Measurements from ENCODE around the gene CARS1. TPM values are rescaled to one million over a fixed set of nuclear protein-coding genes. Genes with fewer than 3 reads are reported as not detected.

CARS1 gene
- total RNA-seq, 1 donor from 2014 or later = 63.1 TPM

DNA sequence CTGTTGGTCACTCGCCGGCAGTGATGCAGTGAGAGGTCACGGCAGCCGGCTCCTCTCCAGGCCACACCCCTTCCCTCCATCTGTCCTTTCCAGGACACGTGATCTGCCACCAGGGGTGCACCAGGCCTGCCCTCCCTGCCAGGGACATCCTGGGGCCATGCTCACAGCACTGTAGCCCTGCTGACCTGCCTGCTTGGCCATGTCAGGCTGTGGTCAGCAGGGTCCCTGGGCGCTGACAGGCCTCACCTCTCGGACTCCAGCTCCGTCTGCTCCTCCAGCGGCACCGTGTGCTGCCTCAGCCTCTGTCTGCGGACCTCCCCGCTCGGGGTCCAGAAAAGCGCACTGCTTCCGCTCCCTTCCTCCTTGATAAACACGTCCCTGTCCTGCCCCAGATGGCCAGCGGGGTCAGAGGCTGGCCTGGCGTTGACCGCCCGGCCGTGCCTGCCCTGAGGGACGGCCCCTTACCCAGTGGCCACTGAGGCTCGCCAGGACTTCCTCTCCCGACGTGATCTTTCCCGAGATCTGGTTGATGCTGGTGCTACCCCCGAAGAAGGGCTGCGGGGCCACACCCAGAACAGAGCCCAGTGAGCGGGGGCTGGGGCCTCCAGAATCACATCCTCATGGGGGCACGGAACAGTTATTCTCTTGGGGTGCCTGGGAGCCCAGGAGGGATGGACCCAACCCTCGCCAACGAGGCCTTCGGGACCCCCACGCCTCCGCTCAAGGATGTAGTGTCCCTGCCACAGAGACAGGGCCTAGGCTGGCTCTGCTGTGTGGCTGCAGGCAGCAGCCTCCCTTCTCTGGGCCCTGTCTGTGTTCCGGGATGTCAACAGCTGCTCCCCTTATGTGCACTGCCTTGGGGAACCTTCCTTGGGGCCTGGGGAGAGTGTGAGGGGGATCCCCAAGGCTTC lies 36.3 kb upstream of the CARS1 start:
- Mint-ChIP-seq H3K9me3 (no peaks in the 10 kb centered on the region), H3K4me1 (peaks cover 4% of the 10 kb centered on the region), H3K4me3 (no peak overlapping the region), H3K27me3 (peaks cover 7% of the 10 kb centered on the region), H3K36me3 (ENCODE audit: low read depth) (no peaks in the 10 kb centered on the region), H3K27ac (no peak overlapping the region)
- no peak for DNase-seq
- intact Hi-C loops (cut with micrococcal nuclease) = loop anchor here (5.0 kb wide), 1 partner anchor 201 kb away; no protein-coding TSS in a partner anchor

DNA sequence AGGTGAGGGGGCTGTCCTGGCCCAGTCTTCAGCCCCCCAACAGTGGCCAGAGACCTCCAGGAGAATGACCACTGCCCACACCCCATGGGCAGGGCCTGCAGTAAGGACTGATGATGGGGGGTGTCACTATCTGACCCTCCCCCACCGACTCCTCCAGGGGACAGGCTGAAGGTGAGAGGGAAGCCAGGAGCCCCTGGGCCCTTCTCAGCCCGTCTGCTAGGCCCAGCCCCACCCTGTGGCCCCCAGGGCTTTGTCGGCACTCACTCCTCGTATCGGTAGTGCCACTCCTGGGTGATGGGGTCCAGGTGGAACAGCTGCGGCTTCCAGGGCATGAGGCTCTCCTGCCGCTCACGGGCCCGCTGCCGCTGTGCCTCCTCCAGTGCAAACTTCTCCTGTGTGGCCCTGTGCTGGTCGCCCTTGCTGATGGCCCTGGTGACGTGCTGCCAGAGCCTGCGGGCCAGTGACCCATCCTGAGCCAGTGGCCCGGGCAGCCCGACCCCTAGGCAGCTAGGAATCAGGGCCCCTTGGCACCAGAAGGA lies 35.4 kb upstream of the CARS1 start:
- Mint-ChIP-seq H3K4me1 (peaks cover 4% of the 10 kb centered on the region), H3K4me3 (no peak overlapping the region), H3K9me3 (no peaks in the 10 kb centered on the region), H3K27me3 (peaks cover 7% of the 10 kb centered on the region), H3K27ac (no peak overlapping the region), H3K36me3 (ENCODE audit: low read depth) (no peaks in the 10 kb centered on the region)
- DNase-seq = no peak
- intact Hi-C loops (cut with micrococcal nuclease) = loop anchor here (5.0 kb wide), 1 partner anchor 200 kb away; no protein-coding TSS in a partner anchor

DNA sequence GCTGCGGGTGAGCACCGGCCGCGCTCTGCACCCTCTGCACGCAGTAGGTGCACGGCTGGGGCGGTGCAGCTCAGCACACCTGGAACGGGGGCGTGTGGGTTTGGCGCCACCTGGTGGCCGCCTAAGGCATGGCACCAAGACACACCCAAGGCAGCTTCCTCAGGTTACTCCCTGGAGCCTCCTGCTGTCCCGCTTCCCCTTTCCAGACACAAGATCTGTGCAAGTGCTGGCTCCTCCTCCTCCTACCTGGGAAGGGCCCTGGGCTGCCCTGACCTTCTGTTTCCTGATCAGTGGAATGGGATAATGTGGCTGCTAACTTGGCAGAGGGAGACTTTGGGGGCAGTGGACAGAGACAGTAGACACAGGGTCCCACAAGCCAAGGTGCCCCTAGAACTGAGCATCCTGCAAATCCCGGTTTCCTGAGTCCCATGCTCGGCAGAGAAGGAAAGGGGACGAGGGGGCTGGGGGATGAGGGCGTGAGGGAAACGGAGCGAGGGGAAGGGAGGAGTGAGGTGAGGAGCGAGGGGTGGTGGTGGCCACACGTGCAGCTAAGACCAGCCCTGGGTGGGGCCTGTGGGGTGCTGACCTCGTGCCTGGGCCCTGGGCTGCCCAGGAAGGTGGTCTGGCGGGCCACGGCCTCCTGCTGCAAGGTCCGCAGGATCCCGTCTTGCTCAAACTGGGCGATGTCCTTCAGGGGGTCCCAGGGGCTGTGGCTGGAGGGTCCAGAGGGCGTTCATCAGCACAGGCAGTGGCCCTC lies 34.8 kb upstream of the CARS1 start:
- Mint-ChIP-seq H3K4me1 (peaks cover 4% of the 10 kb centered on the region), H3K27me3 (peaks cover 7% of the 10 kb centered on the region), H3K27ac (no peak overlapping the region), H3K4me3 (no peak overlapping the region), H3K36me3 (ENCODE audit: low read depth) (no peaks in the 10 kb centered on the region), H3K9me3 (no peaks in the 10 kb centered on the region)
- DNase-seq = peak; percentile 92
- intact Hi-C loops (cut with micrococcal nuclease) = loop anchor here (1.0 to 5.0 kb wide), 4 partner anchors 55 to 559 kb away; no protein-coding TSS in a partner anchor

DNA sequence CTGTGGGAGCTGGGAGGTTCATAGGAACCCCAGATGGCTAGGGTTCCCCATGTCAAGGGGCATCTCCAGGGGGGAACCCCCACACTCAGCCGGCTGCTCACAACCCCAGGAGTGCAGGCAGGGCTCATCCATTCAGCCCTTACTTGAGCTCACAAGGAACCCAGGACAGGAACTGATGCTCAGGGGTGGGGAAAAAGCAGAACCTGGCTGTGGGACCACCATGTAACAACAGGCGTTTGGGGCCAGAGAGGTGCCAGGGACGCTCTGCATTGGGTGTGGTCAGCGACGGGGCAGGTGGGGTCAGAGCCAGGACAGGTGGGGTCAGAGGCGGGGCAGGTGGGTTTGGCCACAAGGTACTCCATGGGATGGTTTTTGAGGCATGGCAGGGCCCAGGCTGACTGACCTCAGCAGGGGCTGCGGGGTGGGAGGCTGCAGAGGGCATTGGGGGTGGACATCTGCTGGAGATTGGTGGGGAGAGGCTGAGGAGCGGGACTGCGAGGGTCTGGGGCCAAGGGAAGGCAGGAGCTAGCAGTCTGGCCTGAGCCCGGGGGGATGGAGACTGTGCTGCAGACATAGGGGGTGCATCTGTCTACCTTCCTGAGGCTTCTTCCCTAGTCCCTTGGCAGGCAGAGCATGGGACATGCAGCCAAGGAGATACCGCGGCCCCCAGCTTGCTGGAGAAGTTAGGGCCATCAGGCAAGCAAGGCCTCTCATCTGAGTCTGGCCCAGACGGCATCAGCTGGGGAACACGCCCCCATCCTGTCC lies 34.0 kb upstream of the CARS1 start:
- intact Hi-C loops (cut with micrococcal nuclease) = loop anchor here (1.0 to 5.0 kb wide), 4 partner anchors 54 to 558 kb away; no protein-coding TSS in a partner anchor
- no peaks in the 10 kb centered on the region for H3K36me3 Mint-ChIP-seq (ENCODE audit: low read depth)
- H3K27me3 Mint-ChIP-seq = peaks cover 5% of the 10 kb centered on the region
- H3K27ac Mint-ChIP-seq = no peak overlapping the region
- H3K4me3 Mint-ChIP-seq = no peak overlapping the region
- DNase-seq = no peak
- peaks cover 4% of the 10 kb centered on the region for H3K4me1 Mint-ChIP-seq
- no peaks in the 10 kb centered on the region for H3K9me3 Mint-ChIP-seq

DNA sequence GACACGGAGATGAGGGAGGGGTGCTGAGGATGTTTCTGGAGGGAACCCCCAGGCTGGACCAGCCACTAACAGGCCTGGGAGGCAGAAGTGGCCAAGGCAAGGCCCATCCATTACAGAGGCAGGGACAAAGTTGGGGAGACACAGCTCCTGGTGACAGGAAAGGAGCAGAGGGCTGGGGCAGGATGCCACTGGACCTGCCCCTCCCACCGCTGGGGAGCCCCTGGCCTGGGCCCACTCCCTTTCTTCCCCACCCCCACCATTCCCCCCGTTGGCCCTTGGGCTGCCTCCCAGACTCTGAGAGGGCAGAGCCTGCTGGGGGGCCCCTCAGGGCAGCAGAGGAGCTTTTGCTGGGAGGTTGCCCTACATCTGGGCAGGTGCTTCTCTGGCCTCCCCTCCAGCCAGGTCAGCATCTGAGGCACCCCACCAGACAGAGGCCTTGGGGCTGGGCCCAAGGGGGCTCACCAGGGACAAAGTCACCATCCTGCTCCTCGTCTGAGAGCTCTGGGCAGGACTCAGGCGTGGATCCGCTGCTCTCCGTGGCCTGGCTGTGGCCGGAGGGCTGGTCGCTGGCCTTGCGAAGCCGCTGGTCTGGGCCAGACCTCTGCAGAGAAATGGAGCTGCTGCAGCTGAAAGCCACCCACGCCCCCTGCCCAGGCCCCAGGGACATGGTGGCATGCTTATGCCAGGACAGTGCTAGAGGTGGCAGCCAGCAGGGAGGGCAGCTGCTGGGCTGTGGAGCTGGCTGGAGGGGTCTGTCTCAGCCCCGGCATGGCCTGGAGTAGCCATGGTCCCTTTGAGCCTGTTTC lies 33.1 kb upstream of the CARS1 start:
- no peak overlapping the region for H3K4me3 Mint-ChIP-seq
- peaks cover 4% of the 10 kb centered on the region for H3K4me1 Mint-ChIP-seq
- peaks cover 1% of the 10 kb centered on the region for H3K27me3 Mint-ChIP-seq
- H3K9me3 Mint-ChIP-seq = no peaks in the 10 kb centered on the region
- DNase-seq = no peak
- no peaks in the 10 kb centered on the region for H3K36me3 Mint-ChIP-seq (ENCODE audit: low read depth)
- no peak overlapping the region for H3K27ac Mint-ChIP-seq
- intact Hi-C loops (cut with micrococcal nuclease) = loop anchor here (2.0 to 5.0 kb wide), 2 partner anchors 115 to 198 kb away; no protein-coding TSS in a partner anchor

DNA sequence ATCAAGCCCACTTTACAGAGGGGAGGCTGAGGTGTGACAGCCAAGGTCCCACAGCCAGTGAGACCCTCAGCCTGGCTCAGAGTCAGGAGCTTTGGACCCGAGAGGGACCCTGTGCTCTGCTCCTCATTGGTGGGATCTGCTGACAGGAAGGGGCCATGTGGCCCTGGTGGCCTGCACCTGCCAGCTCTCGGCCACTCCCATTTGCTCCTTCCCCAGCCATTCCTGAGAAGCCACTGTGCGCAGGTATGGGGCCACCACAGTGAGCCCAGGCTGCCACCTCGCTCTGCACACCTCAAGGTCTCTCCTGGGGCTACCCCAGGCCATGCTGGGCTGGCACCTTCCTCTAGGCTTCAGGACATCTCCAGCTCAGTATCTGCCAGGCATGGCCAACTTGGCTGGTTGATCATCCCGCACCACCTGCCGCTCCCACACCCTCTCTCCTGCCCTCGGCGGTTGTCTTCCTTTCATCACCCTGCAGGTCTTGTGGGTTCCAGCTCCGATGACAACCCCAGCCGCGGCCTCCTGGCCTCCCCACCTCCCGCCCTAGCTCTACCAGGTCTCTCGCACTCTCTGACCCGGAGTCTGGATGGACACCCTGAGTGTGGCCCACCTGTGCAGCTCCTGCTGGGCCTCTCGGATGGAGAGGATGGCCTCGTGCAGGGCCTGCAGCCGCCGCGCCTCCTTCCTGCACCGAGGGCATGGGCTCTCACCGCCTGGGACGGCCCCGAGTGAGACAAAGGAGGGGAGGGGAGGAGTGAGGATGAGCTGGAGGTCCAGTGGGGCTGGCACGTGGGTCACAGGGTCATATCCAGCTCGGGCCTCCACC lies 32.2 kb upstream of the CARS1 start:
- Mint-ChIP-seq H3K27ac (no peak overlapping the region), H3K4me3 (no peak overlapping the region), H3K27me3 (peaks cover 1% of the 10 kb centered on the region), H3K9me3 (no peaks in the 10 kb centered on the region), H3K36me3 (ENCODE audit: low read depth) (no peaks in the 10 kb centered on the region), H3K4me1 (peaks cover 4% of the 10 kb centered on the region)
- intact Hi-C loops (cut with micrococcal nuclease) = loop anchor here (2.0 to 5.0 kb wide), 2 partner anchors 115 to 197 kb away; no protein-coding TSS in a partner anchor
- DNase-seq = no peak

DNA sequence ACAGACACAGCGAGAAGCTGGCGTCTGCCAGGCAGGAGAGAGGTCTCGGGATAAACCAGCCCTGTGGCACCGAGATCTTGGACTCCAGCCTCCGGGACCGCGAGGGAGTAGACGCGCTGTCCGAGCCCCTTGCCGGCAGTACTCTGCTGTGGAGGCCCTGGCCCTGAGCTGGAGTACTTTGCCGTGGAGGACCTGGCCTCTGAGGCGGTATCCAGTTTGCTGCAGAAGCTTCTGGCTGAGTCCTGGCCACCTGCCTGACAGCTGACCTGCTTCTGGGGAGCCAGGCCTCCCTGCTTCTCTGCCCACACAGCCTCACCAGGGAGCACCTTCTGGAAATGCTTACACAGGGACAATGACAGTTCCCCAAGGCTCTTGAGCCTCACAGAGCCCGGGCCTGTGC lies 31.6 kb upstream of the CARS1 start:
- intact Hi-C loops (cut with micrococcal nuclease) = no loop called here
- H3K4me3 Mint-ChIP-seq = no peak overlapping the region
- peaks cover 1% of the 10 kb centered on the region for H3K27me3 Mint-ChIP-seq
- no peaks in the 10 kb centered on the region for H3K9me3 Mint-ChIP-seq
- H3K27ac Mint-ChIP-seq = no peak overlapping the region
- DNase-seq = no peak
- H3K4me1 Mint-ChIP-seq = peaks cover 4% of the 10 kb centered on the region
- no peaks in the 10 kb centered on the region for H3K36me3 Mint-ChIP-seq (ENCODE audit: low read depth)

DNA sequence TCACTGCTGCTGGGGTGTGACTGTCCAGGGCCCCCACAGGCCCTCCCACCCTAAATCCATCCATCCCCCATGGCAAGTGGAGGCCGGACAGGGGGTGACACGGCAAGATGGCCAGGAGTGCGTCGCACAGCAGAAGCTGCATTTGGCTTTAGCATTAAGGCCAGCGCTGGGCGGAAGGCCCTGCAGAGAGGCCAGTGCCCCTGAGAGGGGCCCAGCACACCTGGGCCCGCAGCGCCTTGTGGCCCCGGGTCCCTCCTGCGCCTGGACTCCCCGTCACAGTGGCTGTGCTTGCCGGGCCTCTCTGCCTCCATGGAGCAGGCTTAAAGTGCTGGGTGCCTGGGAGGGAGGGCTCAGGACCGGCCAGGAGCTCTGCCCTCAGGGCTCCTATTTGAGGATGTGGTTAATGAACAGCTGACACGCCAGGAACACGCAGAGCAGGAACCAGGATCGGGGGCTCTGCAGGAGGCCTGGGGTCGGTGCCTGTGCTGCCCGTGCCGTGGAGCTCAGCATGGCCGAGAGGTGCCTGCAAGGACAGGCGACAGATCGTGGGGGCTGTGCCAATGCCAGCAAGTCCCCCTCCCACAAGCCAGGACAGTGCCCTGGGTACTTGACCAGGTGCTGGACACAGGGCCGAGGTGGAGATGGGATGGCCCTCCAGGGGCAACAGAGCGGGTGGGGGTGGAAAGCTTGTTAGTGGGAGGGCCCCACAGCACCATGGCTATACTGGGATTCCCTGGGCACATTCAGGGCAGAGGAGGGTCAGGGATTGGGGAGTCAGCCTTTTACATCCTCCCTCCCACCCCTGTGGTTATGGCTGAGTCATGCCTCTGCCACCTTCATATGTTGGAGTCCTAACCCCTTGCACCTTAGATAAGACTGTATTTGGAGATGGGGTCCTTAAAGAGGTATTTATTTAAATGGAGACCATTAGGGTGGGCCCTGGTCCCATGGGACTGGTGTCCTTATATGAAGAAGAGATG lies 30.9 kb upstream of the CARS1 start:
- intact Hi-C loops (cut with micrococcal nuclease) = no loop called here
- no peaks in the 10 kb centered on the region for H3K36me3 Mint-ChIP-seq (ENCODE audit: low read depth)
- DNase-seq = no peak
- no peaks in the 10 kb centered on the region for H3K9me3 Mint-ChIP-seq
- H3K27ac Mint-ChIP-seq = no peak overlapping the region
- H3K27me3 Mint-ChIP-seq = peaks cover 1% of the 10 kb centered on the region
- H3K4me3 Mint-ChIP-seq = no peak overlapping the region
- peaks cover 4% of the 10 kb centered on the region for H3K4me1 Mint-ChIP-seq

DNA sequence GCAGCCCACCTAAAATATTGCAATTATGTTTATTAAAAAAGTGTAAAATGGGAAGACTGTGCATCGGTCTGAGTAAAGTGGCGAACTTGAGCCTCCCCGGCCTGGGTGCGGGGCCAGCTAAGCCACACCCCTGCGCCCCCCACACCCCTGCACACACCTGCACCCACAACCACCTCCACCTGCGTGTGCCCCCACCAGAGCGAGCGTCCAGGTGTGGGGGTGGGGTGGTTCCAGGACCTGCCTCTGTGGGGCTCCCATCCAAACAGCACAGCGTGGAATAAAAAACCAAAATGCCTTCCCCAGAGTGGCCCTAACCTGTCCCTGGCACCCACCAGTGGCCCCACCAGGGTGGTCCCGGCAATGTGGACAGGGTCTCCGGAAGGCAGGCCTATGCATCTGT lies 30.1 kb upstream of the CARS1 start:
- intact Hi-C loops (cut with micrococcal nuclease) = no loop called here
- no peaks in the 10 kb centered on the region for H3K9me3 Mint-ChIP-seq
- no peaks in the 10 kb centered on the region for H3K36me3 Mint-ChIP-seq (ENCODE audit: low read depth)
- no peak for DNase-seq
- peaks cover 3% of the 10 kb centered on the region for H3K27me3 Mint-ChIP-seq
- peaks cover 4% of the 10 kb centered on the region for H3K4me1 Mint-ChIP-seq
- H3K27ac Mint-ChIP-seq = no peak overlapping the region
- H3K4me3 Mint-ChIP-seq = no peak overlapping the region

DNA sequence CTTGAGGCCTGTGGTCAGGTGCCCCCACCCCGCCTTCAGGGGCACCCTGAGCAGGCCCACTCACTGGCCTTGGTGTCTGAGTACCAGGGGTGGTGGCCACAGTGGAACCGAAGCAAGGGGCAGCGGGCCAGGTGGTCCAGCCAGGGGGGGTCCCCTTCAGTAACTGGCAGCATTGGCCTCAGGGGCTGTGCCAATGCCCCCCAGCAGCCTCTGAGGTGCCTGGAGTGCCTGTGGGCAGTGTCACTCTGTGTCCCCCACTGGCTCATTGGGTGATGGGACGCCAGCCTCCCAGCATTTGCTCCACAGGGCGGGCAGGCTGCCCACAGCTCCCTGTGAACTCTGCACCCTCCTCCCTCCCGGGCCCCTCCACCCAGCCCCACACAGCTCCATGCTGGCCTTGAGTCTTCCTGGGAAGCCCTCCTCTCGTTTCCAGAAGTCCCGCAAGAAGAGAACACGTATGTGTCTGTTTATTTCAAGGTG lies 29.5 kb upstream of the CARS1 start:
- Mint-ChIP-seq H3K4me3 (no peak overlapping the region), H3K4me1 (peaks cover 3% of the 10 kb centered on the region)
- intact Hi-C loops (cut with micrococcal nuclease) = no loop called here

DNA sequence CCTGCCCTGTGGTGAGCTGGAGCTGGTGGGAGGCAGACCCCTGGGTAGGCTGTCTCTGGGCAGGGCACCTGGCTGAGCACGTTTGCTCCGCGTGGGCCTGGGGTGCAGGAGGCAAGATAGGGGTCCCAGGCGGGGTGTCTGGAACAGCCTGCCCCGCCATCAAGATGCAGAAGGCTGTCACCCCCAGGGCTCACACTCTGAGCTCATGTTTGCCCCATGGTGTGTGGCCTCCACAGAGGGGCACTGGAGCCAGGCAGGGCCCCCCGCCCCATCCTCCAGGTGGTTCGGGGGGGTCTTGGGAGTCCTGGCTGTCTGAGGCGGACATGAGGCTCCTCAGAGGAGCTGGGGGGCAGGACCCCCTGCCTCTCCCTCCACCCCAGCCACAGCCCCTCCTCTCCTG lies 28.9 kb upstream of the CARS1 start:
- peaks cover 1% of the 10 kb centered on the region for H3K27me3 Mint-ChIP-seq
- H3K36me3 Mint-ChIP-seq (ENCODE audit: low read depth) = no peaks in the 10 kb centered on the region
- intact Hi-C loops (cut with micrococcal nuclease) = no loop called here
- no peak overlapping the region for H3K27ac Mint-ChIP-seq
- peaks cover 2% of the 10 kb centered on the region for H3K4me1 Mint-ChIP-seq
- no peaks in the 10 kb centered on the region for H3K9me3 Mint-ChIP-seq
- no peak for DNase-seq
- no peak overlapping the region for H3K4me3 Mint-ChIP-seq

More for the DNA sequence above, 29.5 kb upstream of the CARS1 start:
- H3K36me3 Mint-ChIP-seq (ENCODE audit: low read depth) = no peaks in the 10 kb centered on the region
- DNase-seq = no peak
- H3K27me3 Mint-ChIP-seq = peaks cover 1% of the 10 kb centered on the region
- H3K9me3 Mint-ChIP-seq = no peaks in the 10 kb centered on the region
- no peak overlapping the region for H3K27ac Mint-ChIP-seq
